Measurements from ENCODE around the gene HSPA12B. TPM values are rescaled to one million over a fixed set of nuclear protein-coding genes. Genes with fewer than 3 reads are reported as not detected.
A peak's percentile ranks its signal among the peaks of the same experiment; 100 is the strongest.

HSPA12B gene
- polyA plus RNA-seq, 4 donors = 2.7 to 9.7 (median 4.1) TPM; not detected in 1

DNA sequence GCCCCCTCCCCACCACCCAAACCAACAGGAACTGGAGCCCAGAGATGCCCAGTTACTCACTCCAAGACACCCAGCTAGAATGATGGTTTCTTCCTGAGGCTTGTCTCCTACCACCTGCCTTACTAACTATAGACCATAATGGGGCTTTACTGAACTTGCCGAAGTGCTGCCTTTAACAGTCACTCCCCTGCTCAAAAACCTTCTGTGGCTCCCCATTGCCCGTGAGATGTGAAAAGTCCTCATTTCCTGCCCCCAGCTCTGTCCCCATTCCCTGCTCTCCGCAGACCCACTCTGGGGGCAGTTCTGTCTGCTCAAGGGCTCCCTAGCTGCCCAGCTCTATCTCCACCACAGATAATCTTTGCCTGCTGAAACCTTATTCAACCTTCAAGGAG is 25.0 kb upstream of the HSPA12B start:
- no peaks in the 10 kb centered on the region for H3K9me3 ChIP-seq (ENCODE audit: control insufficient read depth in 2 of 2, insufficient read depth in 1 of 2, low read depth in 1 of 2, low read length in 1 of 2)
- H3K4me3 ChIP-seq (ENCODE audit: low read depth in 1 of 3, low read length in 3 of 3) = no peak overlapping the region
- no peaks in the 10 kb centered on the region for H3K36me3 ChIP-seq (ENCODE audit: control insufficient read depth in 3 of 3, insufficient read depth in 2 of 3, low read depth in 1 of 3, low read length in 3 of 3)
- DNase-seq (no peak), FAIRE-seq (no peak)
- peaks cover 0 to 4% (median 0%) of the 10 kb centered on the region in 3 donors for H3K27me3 ChIP-seq (ENCODE audit: control insufficient read depth in 3 of 3, insufficient read depth in 3 of 3, low read length in 3 of 3)
- WGBS, 3 donors = 87 to 94% (median 89%) methylated on average over 3 of the region's 3 CpGs
- H3K27ac ChIP-seq (ENCODE audit: low read depth in 1 of 3, low read length in 2 of 3) = no peak overlapping the region
- peaks cover 0 to 6% (median 0%) of the 10 kb centered on the region in 3 donors for H3K4me1 ChIP-seq (ENCODE audit: control insufficient read depth in 3 of 3, insufficient read depth in 2 of 3, low read depth in 1 of 3, low read length in 2 of 3)

GRCh38 chr20:3710011-3710466 is 22.4 kb upstream of the HSPA12B start:
- DNase-seq = no peak
- Histone ChIP-seq H3K4me3 (ENCODE audit: low read depth in 1 of 3, low read length in 3 of 3) (no peak overlapping the region), H3K27me3 (ENCODE audit: control insufficient read depth in 3 of 3, insufficient read depth in 3 of 3, low read length in 3 of 3) (peaks cover 0 to 4% (median 0%) of the 10 kb centered on the region in 3 donors), H3K9me3 (ENCODE audit: control insufficient read depth in 2 of 2, insufficient read depth in 1 of 2, low read depth in 1 of 2, low read length in 1 of 2) (no peaks in the 10 kb centered on the region), H3K27ac (ENCODE audit: low read depth in 1 of 3, low read length in 2 of 3) (no peak overlapping the region), H3K4me1 (ENCODE audit: control insufficient read depth in 3 of 3, insufficient read depth in 2 of 3, low read depth in 1 of 3, low read length in 2 of 3) (peaks cover 0 to 6% (median 0%) of the 10 kb centered on the region in 3 donors), H3K36me3 (ENCODE audit: control insufficient read depth in 3 of 3, insufficient read depth in 2 of 3, low read depth in 1 of 3, low read length in 3 of 3) (no peaks in the 10 kb centered on the region)
- no peak for FAIRE-seq
- WGBS, 3 donors = 42 to 61% (median 53%) methylated on average over 5 to 6 of the region's 6 CpGs

DNA sequence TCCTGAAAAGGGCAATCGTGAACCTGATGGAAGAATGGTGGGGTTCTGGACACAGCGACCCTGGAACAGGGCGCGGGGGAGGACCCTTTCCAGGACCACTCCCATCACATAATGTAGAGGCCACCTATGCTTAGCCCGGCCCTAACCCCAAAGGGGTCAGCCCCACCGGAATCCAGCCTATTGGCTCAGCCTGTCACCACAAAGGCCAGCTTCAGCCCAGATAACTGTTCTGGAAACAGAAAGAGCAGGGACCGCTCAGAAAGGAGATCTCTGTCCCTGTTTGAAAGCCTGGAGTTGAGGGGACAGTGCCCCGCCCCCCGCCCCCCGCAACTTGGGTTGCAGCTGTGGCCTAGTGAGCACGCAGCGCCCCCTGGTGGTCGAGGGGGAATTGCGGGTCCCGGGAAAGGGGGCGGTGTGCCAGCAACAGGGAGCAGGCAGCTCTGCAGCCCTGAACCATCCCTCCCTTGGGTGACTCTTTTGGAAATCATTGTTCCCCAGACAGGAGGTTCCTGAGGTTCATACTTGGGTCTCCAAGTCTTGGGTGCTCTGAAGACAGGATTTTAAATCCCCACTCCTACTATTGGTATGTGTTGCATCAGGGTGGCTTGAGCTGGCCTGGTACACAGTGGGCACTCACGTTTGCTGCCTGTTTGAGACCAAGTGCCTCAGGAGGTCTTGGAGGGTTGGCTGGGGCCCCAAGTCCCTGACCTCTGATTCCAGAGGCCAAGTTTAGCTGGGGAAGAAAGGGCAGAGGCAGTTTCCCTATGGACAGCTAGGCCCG is 21.6 kb upstream of the HSPA12B start:
- H3K27me3 ChIP-seq (ENCODE audit: control insufficient read depth in 3 of 3, insufficient read depth in 3 of 3, low read length in 3 of 3) = peaks cover 0 to 4% (median 0%) of the 10 kb centered on the region in 3 donors
- 27 to 33% (median 28%) methylated on average over 18 of the region's 18 CpGs for WGBS, 3 donors
- H3K27ac ChIP-seq (ENCODE audit: low read depth in 1 of 3, low read length in 2 of 3) = no peak overlapping the region
- H3K9me3 ChIP-seq (ENCODE audit: control insufficient read depth in 2 of 2, insufficient read depth in 1 of 2, low read depth in 1 of 2, low read length in 1 of 2) = no peaks in the 10 kb centered on the region
- no peak overlapping the region for H3K4me3 ChIP-seq (ENCODE audit: low read depth in 1 of 3, low read length in 3 of 3)
- no peaks in the 10 kb centered on the region for H3K36me3 ChIP-seq (ENCODE audit: control insufficient read depth in 3 of 3, insufficient read depth in 2 of 3, low read depth in 1 of 3, low read length in 3 of 3)
- FAIRE-seq = no peak
- peak; percentile 31 to 67 for DNase-seq
- H3K4me1 ChIP-seq (ENCODE audit: control insufficient read depth in 3 of 3, insufficient read depth in 2 of 3, low read depth in 1 of 3, low read length in 2 of 3) = peaks cover 0 to 6% (median 0%) of the 10 kb centered on the region in 3 donors

- Histone ChIP-seq H3K4me1 (ENCODE audit: control insufficient read depth in 3 of 3, insufficient read depth in 2 of 3, low read depth in 1 of 3, low read length in 2 of 3) (peaks cover 0 to 6% (median 0%) of the 10 kb centered on the region in 3 donors), H3K27me3 (ENCODE audit: control insufficient read depth in 3 of 3, insufficient read depth in 3 of 3, low read length in 3 of 3) (peaks cover 0 to 3% (median 0%) of the 10 kb centered on the region in 3 donors), H3K9me3 (ENCODE audit: control insufficient read depth in 2 of 2, insufficient read depth in 1 of 2, low read depth in 1 of 2, low read length in 1 of 2) (no peaks in the 10 kb centered on the region), H3K27ac (ENCODE audit: low read depth in 1 of 3, low read length in 2 of 3) (no peak overlapping the region), H3K36me3 (ENCODE audit: control insufficient read depth in 3 of 3, insufficient read depth in 2 of 3, low read depth in 1 of 3, low read length in 3 of 3) (no peaks in the 10 kb centered on the region), H3K4me3 (ENCODE audit: low read depth in 1 of 3, low read length in 3 of 3) (no peak overlapping the region)
- 74 to 82% (median 81%) methylated on average over 4 of the region's 4 CpGs for WGBS, 3 donors
- DNase-seq (no peak), FAIRE-seq (no peak)
Observed at GRCh38 chr20:3711484-3711941, 21.0 kb upstream of the HSPA12B start.

- peaks cover 0 to 6% (median 0%) of the 10 kb centered on the region in 3 donors for H3K4me1 ChIP-seq (ENCODE audit: control insufficient read depth in 3 of 3, insufficient read depth in 2 of 3, low read depth in 1 of 3, low read length in 2 of 3)
- H3K27ac ChIP-seq (ENCODE audit: low read depth in 1 of 3, low read length in 2 of 3) = no peak within 1 kb of the TSS
- H3K9me3 ChIP-seq (ENCODE audit: control insufficient read depth in 2 of 2, insufficient read depth in 1 of 2, low read depth in 1 of 2, low read length in 1 of 2) = no peaks in the 10 kb centered on the region
- DNase-seq = no peak
- H3K36me3 ChIP-seq (ENCODE audit: control insufficient read depth in 3 of 3, insufficient read depth in 2 of 3, low read depth in 1 of 3, low read length in 3 of 3) = no peaks in the 10 kb centered on the region
- H3K4me3 ChIP-seq (ENCODE audit: low read depth in 1 of 3, low read length in 3 of 3) = no peak within 1 kb of the TSS
- WGBS, 3 donors = 71 to 84% (median 71%) methylated on average over 12 to 15 of the region's 15 CpGs
- peaks cover 0 to 3% (median 0%) of the 10 kb centered on the region in 3 donors for H3K27me3 ChIP-seq (ENCODE audit: control insufficient read depth in 3 of 3, insufficient read depth in 3 of 3, low read length in 3 of 3)
- no peak for FAIRE-seq
Observed at GRCh38 chr20:3712279-3712873, 20.1 kb upstream of the HSPA12B start, which contains the start of gene SIGLEC1. Gene SIGLEC1 (minus strand): TSS chr20:3712600. CDS start chr20:3707128, 5,472 bp downstream.

GRCh38 chr20:3714092-3714491 is 18.4 kb upstream of the HSPA12B start:
- no peaks in the 10 kb centered on the region for H3K36me3 ChIP-seq (ENCODE audit: control insufficient read depth in 3 of 3, insufficient read depth in 2 of 3, low read depth in 1 of 3, low read length in 3 of 3)
- H3K4me1 ChIP-seq (ENCODE audit: control insufficient read depth in 3 of 3, insufficient read depth in 2 of 3, low read depth in 1 of 3, low read length in 2 of 3) = peaks cover 0 to 6% (median 0%) of the 10 kb centered on the region in 3 donors
- 79 to 82% (median 81%) methylated on average over 4 of the region's 4 CpGs for WGBS, 3 donors
- peaks cover 0 to 3% (median 0%) of the 10 kb centered on the region in 3 donors for H3K27me3 ChIP-seq (ENCODE audit: control insufficient read depth in 3 of 3, insufficient read depth in 3 of 3, low read length in 3 of 3)
- FAIRE-seq = no peak
- H3K9me3 ChIP-seq (ENCODE audit: control insufficient read depth in 2 of 2, insufficient read depth in 1 of 2, low read depth in 1 of 2, low read length in 1 of 2) = no peaks in the 10 kb centered on the region
- H3K4me3 ChIP-seq (ENCODE audit: low read depth in 1 of 3, low read length in 3 of 3) = no peak overlapping the region
- H3K27ac ChIP-seq (ENCODE audit: low read depth in 1 of 3, low read length in 2 of 3) = no peak overlapping the region
- no peak for DNase-seq

GRCh38 chr20:3716195-3716834 is 16.2 kb upstream of the HSPA12B start:
- Histone ChIP-seq H3K36me3 (ENCODE audit: control insufficient read depth in 3 of 3, insufficient read depth in 2 of 3, low read depth in 1 of 3, low read length in 3 of 3) (no peaks in the 10 kb centered on the region), H3K4me3 (ENCODE audit: low read depth in 1 of 3, low read length in 3 of 3) (no peak overlapping the region), H3K4me1 (ENCODE audit: control insufficient read depth in 3 of 3, insufficient read depth in 2 of 3, low read depth in 1 of 3, low read length in 2 of 3) (no peaks in the 10 kb centered on the region), H3K9me3 (ENCODE audit: control insufficient read depth in 2 of 2, insufficient read depth in 1 of 2, low read depth in 1 of 2, low read length in 1 of 2) (no peaks in the 10 kb centered on the region), H3K27ac (ENCODE audit: low read depth in 1 of 3, low read length in 2 of 3) (no peak overlapping the region), H3K27me3 (ENCODE audit: control insufficient read depth in 3 of 3, insufficient read depth in 3 of 3, low read length in 3 of 3) (peaks cover 0 to 4% (median 0%) of the 10 kb centered on the region in 3 donors)
- DNase-seq (peak; percentile 31 to 57), FAIRE-seq (no peak)
- 56 to 66% (median 60%) methylated on average over 4 of the region's 4 CpGs for WGBS, 3 donors

DNA sequence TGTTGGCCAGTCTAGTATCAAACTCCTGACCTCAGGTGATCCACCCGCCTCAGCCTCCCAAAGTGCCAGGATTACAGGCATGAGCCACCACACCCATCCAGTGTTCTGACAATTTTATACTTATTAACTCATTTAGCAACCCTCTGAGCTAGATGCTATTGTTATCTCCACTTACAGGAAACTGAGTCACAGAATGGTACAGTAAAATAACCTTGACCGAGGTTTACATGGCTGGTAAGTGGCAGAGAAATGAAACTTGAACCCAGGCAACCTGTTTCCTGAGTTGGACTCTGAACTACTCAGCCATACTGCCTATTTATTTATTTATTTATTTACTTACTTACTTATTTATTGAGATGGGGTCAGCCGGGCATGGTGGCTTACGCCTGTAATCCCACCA is 13.4 kb upstream of the HSPA12B start:
- H3K4me3 ChIP-seq (ENCODE audit: low read depth in 1 of 3, low read length in 3 of 3) = no peak overlapping the region
- H3K4me1 ChIP-seq (ENCODE audit: control insufficient read depth in 3 of 3, insufficient read depth in 2 of 3, low read depth in 1 of 3, low read length in 2 of 3) = no peaks in the 10 kb centered on the region
- no peaks in the 10 kb centered on the region for H3K9me3 ChIP-seq (ENCODE audit: control insufficient read depth in 2 of 2, insufficient read depth in 1 of 2, low read depth in 1 of 2, low read length in 1 of 2)
- no peak for FAIRE-seq
- no peaks in the 10 kb centered on the region for H3K36me3 ChIP-seq (ENCODE audit: control insufficient read depth in 3 of 3, insufficient read depth in 2 of 3, low read depth in 1 of 3, low read length in 3 of 3)
- H3K27me3 ChIP-seq (ENCODE audit: control insufficient read depth in 3 of 3, insufficient read depth in 3 of 3, low read length in 3 of 3) = peaks cover 0 to 4% (median 0%) of the 10 kb centered on the region in 3 donors
- no peak for DNase-seq
- no peak overlapping the region for H3K27ac ChIP-seq (ENCODE audit: low read depth in 1 of 3, low read length in 2 of 3)
- WGBS, 3 donors = 68 to 87% (median 74%) methylated on average over 4 of the region's 4 CpGs

Measured in small intestine (tissue), 7 donors.